ENCODE data around the gene CCDC85C.

CCDC85C gene

DNA sequence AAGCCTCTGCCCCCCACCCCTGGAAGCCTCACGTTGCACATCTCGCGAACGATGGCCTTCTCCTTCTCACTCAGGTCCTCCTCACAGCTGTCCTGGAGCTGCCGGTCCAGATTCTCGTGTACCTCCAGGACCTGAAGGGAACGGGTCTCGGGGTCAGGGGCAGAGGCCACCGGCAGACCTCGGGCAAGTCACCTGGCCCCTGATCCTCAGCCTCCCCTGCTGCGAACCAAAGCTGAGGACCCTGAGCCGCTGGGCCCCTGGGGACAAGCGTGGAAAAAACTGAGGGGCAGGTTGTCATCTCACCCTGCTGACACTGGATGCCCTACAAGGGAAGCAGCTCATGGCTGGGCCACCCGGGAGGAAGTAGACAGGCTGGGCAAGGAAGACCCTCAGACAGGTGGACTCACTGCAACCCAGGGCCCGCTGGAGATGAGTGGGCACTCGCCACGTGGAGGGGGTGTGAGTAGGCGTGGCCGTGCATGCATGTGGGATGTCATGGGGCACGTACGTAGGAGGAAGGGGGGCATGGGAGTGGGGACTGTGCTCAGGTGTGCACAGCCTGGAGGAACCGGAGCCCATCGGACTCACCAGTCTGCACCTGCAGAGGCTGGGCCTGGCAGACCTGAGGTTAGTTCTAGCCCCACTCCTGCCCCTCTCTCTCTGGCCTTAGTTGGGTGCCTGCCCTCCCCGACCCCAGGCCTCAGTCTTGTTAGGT is 87.7 kb downstream of the CCDC85C start:
- TF ChIP-seq, protein P1, sequence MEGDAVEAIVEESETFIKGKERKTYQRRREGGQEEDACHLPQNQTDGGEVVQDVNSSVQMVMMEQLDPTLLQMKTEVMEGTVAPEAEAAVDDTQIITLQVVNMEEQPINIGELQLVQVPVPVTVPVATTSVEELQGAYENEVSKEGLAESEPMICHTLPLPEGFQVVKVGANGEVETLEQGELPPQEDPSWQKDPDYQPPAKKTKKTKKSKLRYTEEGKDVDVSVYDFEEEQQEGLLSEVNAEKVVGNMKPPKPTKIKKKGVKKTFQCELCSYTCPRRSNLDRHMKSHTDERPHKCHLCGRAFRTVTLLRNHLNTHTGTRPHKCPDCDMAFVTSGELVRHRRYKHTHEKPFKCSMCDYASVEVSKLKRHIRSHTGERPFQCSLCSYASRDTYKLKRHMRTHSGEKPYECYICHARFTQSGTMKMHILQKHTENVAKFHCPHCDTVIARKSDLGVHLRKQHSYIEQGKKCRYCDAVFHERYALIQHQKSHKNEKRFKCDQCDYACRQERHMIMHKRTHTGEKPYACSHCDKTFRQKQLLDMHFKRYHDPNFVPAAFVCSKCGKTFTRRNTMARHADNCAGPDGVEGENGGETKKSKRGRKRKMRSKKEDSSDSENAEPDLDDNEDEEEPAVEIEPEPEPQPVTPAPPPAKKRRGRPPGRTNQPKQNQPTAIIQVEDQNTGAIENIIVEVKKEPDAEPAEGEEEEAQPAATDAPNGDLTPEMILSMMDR (IDR thresholded peaks at IDR 0.05): no peak
- no peaks in the 10 kb centered on the region for H3K9me3 ChIP-seq
- H3K27ac ChIP-seq: no peak overlapping the region
- H3K36me3 ChIP-seq: peaks cover 30% of the 10 kb centered on the region
- H3K27me3 ChIP-seq: no peaks in the 10 kb centered on the region
- no peaks in the 10 kb centered on the region for H3K4me1 ChIP-seq (ENCODE audit: control insufficient read depth in 1 of 2, insufficient read depth in 1 of 2, low read depth in 1 of 2, low read length in 1 of 2)
- no peak overlapping the region for H3K4me3 ChIP-seq (ENCODE audit: low read depth in 1 of 2, low read length in 1 of 2)

DNA sequence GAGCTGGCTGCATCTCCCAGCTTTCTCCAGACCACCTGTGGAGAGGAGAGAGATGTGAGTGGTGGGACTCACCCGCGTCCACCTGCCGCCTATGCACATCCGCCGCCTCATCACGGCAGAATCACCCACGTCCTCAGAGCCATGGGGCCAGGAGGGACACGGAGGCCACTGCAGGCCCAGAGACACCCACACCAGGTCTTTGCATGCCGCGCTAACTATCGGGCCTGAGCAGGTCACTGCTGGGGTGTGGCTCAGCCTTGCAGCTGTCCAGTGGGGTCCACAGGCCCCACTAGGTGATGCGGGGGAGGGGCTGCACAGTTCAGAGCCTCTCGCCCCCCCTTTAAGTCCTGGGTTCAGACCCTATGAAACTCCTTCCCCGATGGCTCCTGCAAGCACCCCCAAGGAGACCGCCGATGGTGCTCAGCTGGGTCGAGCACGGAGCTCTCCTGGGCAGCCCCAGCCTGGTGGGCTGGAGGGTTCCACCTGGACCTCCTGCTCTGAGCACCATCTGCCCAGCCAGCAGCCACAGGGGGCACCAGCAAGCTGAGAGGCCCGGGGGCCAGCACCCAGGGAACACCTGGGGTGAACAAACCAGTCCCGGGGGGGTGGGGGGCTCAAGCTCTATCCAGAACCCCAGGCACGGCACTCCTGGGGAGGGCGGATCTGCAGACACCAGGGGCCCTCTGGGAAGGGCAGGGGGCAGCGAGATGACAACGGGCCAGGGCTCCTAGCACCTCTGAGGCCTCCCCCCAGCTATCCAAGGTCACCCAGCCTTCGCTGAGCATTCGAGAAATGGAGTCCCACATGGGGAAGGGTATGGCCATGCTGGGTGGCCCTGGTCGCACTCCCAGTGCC is 88.5 kb downstream of the CCDC85C start:
- Histone ChIP-seq H3K4me1 (ENCODE audit: control insufficient read depth in 1 of 2, insufficient read depth in 1 of 2, low read depth in 1 of 2, low read length in 1 of 2) (no peaks in the 10 kb centered on the region), H3K36me3 (peaks cover 38% of the 10 kb centered on the region), H3K4me3 (ENCODE audit: low read depth in 1 of 2, low read length in 1 of 2) (no peak overlapping the region), H3K27ac (no peak overlapping the region), H3K27me3 (no peaks in the 10 kb centered on the region), H3K9me3 (no peaks in the 10 kb centered on the region)
- TF ChIP-seq, protein P1 (IDR thresholded peaks at IDR 0.05): no peak

DNA sequence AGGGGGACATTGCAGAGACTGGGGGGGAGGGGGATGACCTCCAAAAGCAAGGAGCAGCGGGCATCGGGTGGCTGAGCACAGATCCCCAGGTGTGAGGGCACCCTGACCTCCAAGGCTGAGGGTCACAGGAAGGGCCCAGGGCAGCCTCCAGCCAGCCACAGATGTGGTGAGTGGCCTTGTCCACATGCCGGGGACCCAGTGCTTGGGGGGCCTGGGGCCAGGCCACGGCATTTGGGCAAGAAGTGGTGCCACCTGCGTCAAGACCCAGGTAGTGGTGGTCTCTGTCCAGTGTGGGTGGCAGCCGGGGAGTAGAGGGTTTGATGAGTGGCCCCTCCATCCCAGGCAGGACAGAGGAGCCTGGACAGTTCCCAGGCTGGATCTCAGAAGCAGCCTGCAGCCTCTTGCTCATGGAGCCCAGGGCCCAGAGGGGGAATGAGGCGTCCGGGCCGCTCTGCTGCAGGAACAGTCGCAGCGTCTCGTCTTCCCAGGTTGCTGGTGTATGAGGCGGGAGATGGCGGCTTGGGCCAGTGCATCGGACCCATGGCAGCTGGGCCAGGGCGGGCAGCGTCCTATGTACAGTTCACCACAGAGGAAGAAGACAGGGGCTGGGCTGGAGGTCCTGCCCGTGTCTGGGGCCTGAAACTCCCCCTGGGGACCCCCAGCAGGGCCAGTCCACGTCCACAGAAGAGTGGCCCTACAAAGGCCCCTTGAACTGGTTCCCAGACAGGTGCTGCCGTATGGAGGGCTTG is 89.3 kb downstream of the CCDC85C start:
- Histone ChIP-seq H3K4me1 (ENCODE audit: control insufficient read depth in 1 of 2, insufficient read depth in 1 of 2, low read depth in 1 of 2, low read length in 1 of 2) (no peaks in the 10 kb centered on the region), H3K27ac (no peak overlapping the region), H3K36me3 (peaks cover 46% of the 10 kb centered on the region), H3K4me3 (ENCODE audit: low read depth in 1 of 2, low read length in 1 of 2) (no peak overlapping the region), H3K9me3 (no peaks in the 10 kb centered on the region), H3K27me3 (no peaks in the 10 kb centered on the region)
- TF ChIP-seq, protein P1 (IDR thresholded peaks at IDR 0.05): no peak

DNA sequence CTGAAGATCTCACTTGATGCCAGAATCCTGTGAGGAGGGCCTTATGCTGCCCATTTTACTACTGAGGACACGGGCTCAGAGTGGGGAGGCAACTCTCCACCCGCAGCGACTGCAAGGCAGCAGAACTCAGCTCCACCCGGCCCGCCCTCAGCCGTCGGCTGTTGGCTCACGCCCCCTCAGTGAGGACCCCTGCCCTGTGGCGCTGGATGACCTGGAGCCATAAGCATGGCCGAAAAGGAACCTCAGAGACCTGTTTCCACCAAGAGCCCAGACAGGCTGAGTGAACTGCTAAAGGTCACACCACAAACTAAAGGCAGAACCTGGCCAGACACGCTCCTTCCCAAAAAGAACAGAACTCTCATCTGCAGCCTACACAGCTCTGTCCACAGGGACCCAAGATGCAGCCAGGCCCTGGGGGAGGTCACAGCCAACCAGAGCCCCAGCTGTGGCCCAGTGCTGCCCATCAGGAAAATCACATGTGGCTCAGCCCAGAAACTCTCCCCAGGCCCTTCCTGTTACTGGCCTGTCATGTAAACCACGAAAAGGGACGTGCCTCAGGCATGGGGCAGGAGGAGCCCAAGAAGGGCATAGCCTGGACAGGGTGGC is 90.0 kb downstream of the CCDC85C start:
- Histone ChIP-seq H3K27me3 (no peaks in the 10 kb centered on the region), H3K36me3 (peaks cover 53% of the 10 kb centered on the region), H3K27ac (no peak overlapping the region), H3K4me1 (ENCODE audit: control insufficient read depth in 1 of 2, insufficient read depth in 1 of 2, low read depth in 1 of 2, low read length in 1 of 2) (no peaks in the 10 kb centered on the region), H3K4me3 (ENCODE audit: low read depth in 1 of 2, low read length in 1 of 2) (no peak overlapping the region), H3K9me3 (no peaks in the 10 kb centered on the region)
- TF ChIP-seq, protein P1 (IDR thresholded peaks at IDR 0.05): no peak

DNA sequence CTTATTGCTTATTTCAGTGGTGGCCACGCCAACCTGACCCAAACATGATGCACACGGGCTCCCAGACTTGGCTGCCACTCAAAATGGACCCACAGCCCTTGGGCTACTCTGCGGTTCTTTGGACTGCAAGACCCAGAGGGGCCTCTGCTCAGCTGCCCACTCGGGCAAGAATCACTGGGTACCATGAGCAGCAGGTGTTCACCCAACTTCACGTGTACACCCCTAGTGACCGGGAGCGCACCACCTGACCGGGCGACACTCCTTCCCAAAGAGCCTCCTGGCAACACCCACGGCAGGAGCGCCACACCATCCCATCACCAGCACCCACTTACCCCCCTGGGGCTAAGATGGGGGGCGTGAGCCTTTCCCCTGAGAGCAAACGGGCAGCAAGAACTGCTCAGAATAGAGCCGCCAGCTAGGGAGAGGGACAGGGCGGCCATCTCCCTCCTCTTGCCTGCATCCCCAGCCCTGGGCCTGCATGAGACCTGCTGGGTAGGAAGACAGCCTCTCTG is 90.8 kb downstream of the CCDC85C start:
- TF ChIP-seq, protein P1 (IDR thresholded peaks at IDR 0.05): no peak
- Histone ChIP-seq H3K4me1 (ENCODE audit: control insufficient read depth in 1 of 2, insufficient read depth in 1 of 2, low read depth in 1 of 2, low read length in 1 of 2) (no peaks in the 10 kb centered on the region), H3K36me3 (peaks cover 61% of the 10 kb centered on the region), H3K9me3 (no peaks in the 10 kb centered on the region), H3K4me3 (ENCODE audit: low read depth in 1 of 2, low read length in 1 of 2) (no peak overlapping the region), H3K27ac (no peak overlapping the region), H3K27me3 (no peaks in the 10 kb centered on the region)

Measured in neutrophil (primary cell).